Measurements from ENCODE around the gene ICA1.
"Not testable (repeated sequence)": the region's sequence is repeated elsewhere in the genome, so short reads cannot be mapped to it uniquely, and the experiment has no call there.

The ICA1 gene

GRCh38 chr7:8092140-8092539 is 169.8 kb downstream of the ICA1 start:
- no peak for DNase-seq (ENCODE audit: low spot score)

- DNase-seq (ENCODE audit: low spot score), result no peak
Observed at GRCh38 chr7:8089036-8089780, 172.8 kb downstream of the ICA1 start.

DNA sequence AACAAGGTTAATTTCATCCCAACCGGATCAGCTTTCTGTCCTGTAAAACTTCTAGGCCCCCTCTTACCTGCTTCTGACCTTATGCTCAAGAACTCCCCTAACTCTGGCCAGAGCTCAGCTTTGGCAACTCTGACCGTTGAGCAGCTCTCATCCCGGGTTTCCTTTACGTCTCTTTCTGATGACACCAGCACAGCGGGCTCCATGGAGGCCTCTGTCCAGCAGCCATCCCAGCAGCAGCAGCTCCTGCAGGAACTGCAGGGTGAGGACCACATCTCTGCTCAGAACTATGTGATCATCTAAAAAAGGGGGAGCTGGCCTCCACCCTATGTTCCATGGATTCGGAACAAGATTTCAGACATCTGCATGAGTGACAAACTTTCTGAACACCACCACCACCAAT is 175.7 kb downstream of the ICA1 start:
- no peak for DNase-seq (ENCODE audit: low spot score)

DNA sequence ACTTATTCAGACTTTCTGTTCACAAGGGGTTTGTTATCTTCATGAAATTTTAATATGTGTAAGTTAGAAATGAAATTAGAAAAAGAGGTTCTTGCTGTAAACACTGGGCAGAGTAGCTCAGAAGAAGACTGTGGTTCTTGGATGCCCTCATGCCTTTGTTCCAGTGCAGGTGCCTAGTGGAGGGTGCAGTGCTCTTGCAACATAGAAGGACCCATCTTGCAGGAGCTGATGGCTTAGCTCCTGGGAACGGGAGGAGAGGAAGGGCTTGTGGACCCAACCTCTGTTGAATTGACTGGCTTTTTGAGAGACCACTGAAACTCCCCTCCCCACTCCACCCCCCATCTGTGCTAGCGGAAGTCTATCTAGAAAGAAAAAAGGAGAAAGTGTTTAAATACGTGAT is 176.5 kb downstream of the ICA1 start:
- DNase-seq (ENCODE audit: low spot score), result no peak

- no peak for DNase-seq (ENCODE audit: low spot score)
Observed at GRCh38 chr7:8084836-8085235, 177.1 kb downstream of the ICA1 start.

DNA sequence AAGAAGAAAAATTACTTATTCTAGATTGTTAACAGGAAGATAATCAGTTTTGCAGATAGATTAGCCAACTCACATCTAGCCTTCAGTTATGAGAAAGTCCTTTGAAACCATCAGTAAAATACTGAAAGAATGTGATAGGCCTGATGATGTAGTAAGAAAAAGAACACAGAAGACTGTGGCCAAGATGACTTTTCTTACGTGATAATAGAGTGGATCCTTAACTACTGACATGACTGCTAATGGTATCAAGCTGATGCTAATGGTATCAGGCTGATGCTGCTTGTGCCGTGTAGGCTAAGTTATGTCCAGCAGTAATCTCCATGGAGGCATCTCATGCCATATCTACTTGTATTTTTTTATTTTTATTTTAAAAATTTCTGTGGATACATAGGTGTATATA is 179.2 kb downstream of the ICA1 start:
- DNase-seq (ENCODE audit: low spot score), result no peak

DNA sequence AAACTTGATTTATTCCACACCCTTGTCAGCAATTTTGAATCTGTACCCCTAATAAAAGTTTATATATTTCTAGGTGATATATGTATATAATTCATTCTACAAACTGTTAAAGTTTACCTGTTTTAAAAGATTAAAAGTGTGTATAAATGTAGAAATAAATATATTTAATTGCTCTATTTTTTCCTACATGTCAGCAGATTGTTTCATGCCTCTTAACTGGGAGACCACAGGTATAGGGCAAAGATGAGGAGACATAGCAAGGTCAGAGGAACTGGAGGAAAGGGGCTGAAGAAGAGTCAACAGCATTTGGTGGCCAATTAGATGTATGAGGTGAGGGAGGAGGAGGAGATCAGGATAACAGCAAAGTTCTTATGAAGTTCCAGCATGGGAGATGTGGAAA is 183.5 kb downstream of the ICA1 start:
- DNase-seq (ENCODE audit: low spot score), result no peak

DNA sequence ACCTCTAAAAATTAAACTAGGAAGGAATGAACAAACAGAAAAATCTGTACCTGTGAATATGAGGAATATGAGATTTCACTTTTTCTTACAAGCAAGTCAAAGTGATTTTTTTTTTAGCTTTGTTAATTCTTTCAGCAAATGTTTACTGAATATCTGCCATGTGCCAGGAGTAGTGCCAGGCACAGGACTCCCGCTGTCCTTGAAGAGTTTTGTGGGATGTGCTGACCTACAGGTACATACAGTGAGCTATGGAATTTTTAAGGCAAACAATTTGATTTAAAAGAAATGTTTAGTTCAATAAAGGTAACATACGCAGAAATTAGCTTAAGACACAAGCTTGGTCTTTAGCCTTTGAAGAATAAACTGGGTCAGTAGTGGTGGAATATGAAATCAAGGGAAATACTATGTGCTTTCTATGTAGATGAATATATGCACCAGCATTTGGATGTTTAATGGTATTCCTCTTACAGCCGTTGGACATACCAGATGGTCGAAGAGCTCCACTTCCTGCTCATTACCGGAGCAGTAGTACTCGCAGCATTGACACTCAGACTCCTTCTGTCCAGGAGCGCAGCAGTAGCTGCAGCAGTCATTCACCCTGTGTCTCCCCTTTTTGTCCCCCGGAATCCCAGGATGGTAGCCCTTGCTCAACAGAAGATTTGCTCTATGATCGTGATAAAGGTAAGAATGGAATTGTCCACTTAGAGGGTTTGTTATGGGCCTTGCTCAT is 191.4 kb downstream of the ICA1 start:
- DNase-seq (ENCODE audit: low spot score), result no peak

- DNase-seq (ENCODE audit: low spot score), result no peak
Observed at GRCh38 chr7:8068892-8069686, 192.9 kb downstream of the ICA1 start.

DNA sequence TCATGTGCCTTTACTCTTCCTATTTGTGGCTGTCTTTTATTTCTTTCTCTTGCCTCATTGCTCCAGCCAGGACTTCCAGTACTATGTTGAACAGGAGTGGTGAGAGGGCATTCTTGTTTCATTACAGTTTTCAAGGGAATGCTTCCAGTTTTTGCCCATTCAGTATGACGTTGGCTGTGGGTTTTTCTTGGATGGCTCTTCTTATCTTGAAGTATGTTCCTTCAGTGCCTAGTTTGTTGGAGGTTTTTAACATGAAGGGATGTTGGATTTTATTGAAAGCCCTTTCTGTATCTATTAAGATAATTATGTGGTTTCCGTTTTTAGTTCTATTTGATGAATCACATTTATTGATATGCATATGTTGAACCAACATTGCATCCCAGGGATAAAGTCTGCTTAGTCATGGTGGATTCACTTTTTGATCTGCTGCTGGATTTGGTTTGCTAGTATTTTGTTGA is 196.6 kb downstream of the ICA1 start:
- DNase-seq (ENCODE audit: low spot score), result peak; percentile 9

GRCh38 chr7:8064828-8065227 is 197.1 kb downstream of the ICA1 start:
- no peak for DNase-seq (ENCODE audit: low spot score)

DNA sequence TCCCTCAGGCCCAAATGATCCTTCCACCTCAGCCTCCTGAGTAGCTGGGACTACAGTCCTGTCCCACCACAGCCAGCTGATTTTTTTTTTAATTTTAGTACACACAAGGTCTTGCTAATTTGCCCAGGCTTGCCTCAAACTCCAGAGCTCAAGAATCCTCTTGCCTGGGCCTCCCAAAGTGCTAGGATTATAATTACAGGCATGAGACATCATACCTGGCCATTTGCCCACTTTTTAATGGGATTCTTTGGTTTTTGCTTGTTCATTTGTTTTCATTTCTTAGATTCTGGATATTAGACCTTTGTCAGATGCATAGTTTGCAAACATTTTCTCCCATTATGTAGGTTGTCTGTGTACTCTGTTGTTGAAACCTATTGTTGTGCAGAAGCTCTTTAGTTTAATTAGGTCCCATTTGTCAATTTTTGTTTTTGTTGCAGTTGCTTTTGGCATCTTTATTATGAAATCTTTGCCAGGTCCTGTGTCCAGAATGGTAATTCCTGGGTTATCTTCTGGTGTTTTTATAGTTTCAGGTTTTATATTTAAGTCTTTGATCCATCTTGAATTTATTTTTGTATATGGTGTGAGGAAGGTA is 198.2 kb downstream of the ICA1 start:
- DNase-seq (ENCODE audit: low spot score), result no peak

- not testable (repeated sequence) for DNase-seq (ENCODE audit: low spot score)
Observed at GRCh38 chr7:8063300-8063699, 198.7 kb downstream of the ICA1 start.
